ENCODE results near the gene MAP3K10.

GRCh38 chr19:40244579-40245317 lies 53.5 kb downstream of the MAP3K10 start:
- TF ChIP-seq EP300 (IDR thresholded peaks at IDR 0.05; ENCODE audit: low read depth) (no peak), POLR2A (IDR thresholded peaks at IDR 0.05) (no peak), POLR2AphosphoS5 (IDR thresholded peaks at IDR 0.05) (no peak)
